ENCODE data around the gene ZAR1L. TPM values are rescaled to one million over a fixed set of nuclear protein-coding genes. Genes with fewer than 3 reads are reported as not detected.

Gene ZAR1L
- total and polyA plus RNA-seq, 2 experiments from 2014 or later = 0.31 to 0.56 TPM

- TF ChIP-seq REST (IDR thresholded peaks at IDR 0.05; ENCODE audit: unreplicated experiment) = no peak
- TF ChIP-seq ZNF114 (CRISPR knock-in tag; IDR thresholded peaks at IDR 0.05) = no peak
Observed at GRCh38 chr13:32265726-32266125, 49.4 kb downstream of the ZAR1L start (continued).

- Mint-ChIP-seq H3K4me3 (no peak overlapping the region), H3K4me1 (0 out of 3 replicates have a peak, but pooled peaks cover 2% of the 10 kb centered on the region), H3K36me3 (ENCODE audit: low read depth) (no peaks in the 10 kb centered on the region), H3K27ac (no peak overlapping the region), H3K9me3 (no peaks in the 10 kb centered on the region), H3K27me3 (ENCODE audit: insufficient read depth, low read depth, poor library complexity) (no peaks in the 10 kb centered on the region)
- no peaks in the 10 kb centered on the region for H3K4me1 ChIP-seq (ENCODE audit: insufficient read depth)
- no peak overlapping the region for H3K4me3 ChIP-seq
- no peaks in the 10 kb centered on the region for H3K36me3 ChIP-seq (ENCODE audit: insufficient read depth)
- H2AFZ ChIP-seq = no peak overlapping the region
- no peak for DNase-seq (ENCODE audit: low spot score)
- TF ChIP-seq REST (IDR thresholded peaks at IDR 0.05; ENCODE audit: unreplicated experiment) = no peak
- TF ChIP-seq CREB1 (CRISPR knock-in tag; IDR thresholded peaks at IDR 0.05; ENCODE audit: low read depth) = no peak
- TF ChIP-seq CTCF (conservative IDR thresholded peaks at IDR 0.05; ENCODE audit: low read depth in 2 of 2) = no peak
- no peak overlapping the region for H3K4me2 ChIP-seq
- H3K27me3 ChIP-seq (ENCODE audit: insufficient read depth) = no peaks in the 10 kb centered on the region
- no peaks in the 10 kb centered on the region for H3F3A ChIP-seq (replicated peaks; ENCODE audit: low read depth)
- H3K27ac ChIP-seq (ENCODE audit: low read depth) = no peak overlapping the region
- H3K9me2 ChIP-seq (ENCODE audit: insufficient read depth) = no peaks in the 10 kb centered on the region
- ATAC-seq = no peak
- H4K20me1 ChIP-seq (replicated peaks; ENCODE audit: insufficient read depth) = no peaks in the 10 kb centered on the region
- no peaks in the 10 kb centered on the region for H3K79me2 ChIP-seq (replicated peaks; ENCODE audit: insufficient read depth)
Observed at GRCh38 chr13:32264407-32264806, 50.8 kb downstream of the ZAR1L start.
